ENCODE results near the gene SORT1.

GRCh38 chr1:109389638-109390341 lies 7.9 kb downstream of the SORT1 start:
- TF ChIP-seq CTCF (conservative IDR thresholded peaks at IDR 0.05 in 1 of 2, IDR thresholded peaks at IDR 0.05 in 1 of 2; ENCODE audit: extremely low read depth in 1 of 2, insufficient read depth in 1 of 2, low read depth in 1 of 2, low read length in 2 of 2) (no peak), EZH2 (IDR thresholded peaks at IDR 0.05; ENCODE audit: borderline replicate concordance, low read length) (no peak)
